Measurements from ENCODE around the gene SATB2. TPM values are rescaled to one million over a fixed set of nuclear protein-coding genes. Genes with fewer than 3 reads are reported as not detected.
A peak's percentile ranks its signal among the peaks of the same experiment; 100 is the strongest.

The SATB2 gene
- total RNA-seq, 1 donor from 2014 or later = 10.1 TPM

DNA sequence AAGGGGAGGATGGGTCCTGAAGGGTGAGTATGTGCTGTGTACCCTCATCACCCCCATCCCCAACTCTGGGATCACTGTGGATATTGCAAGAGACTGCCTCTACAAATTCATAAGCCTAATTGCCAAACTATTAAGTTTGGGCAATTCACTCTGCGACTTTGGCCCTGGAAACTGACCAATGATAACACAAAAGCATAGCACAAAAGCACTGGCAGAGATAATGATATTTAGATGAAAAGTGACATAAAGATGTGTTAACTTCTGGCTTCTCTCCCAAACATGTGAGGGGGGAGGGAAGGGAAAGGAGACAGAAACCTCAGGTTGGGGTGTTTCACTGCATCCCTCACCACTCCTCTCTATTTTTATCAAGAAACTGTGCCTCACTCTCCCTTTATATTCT, 150.3 kb downstream of the SATB2 start:
- no peaks in the 10 kb centered on the region for H3K36me3 Mint-ChIP-seq (ENCODE audit: low read depth)
- H3K9me3 Mint-ChIP-seq = no peaks in the 10 kb centered on the region
- no peak for DNase-seq (ENCODE audit: low read depth, low spot score)
- H3K4me1 Mint-ChIP-seq = peaks cover 20% of the 10 kb centered on the region
- H3K27ac Mint-ChIP-seq (ENCODE audit: unreplicated experiment) = peak overlapping the region; percentile 59
- TF ChIP-seq, protein P1, sequence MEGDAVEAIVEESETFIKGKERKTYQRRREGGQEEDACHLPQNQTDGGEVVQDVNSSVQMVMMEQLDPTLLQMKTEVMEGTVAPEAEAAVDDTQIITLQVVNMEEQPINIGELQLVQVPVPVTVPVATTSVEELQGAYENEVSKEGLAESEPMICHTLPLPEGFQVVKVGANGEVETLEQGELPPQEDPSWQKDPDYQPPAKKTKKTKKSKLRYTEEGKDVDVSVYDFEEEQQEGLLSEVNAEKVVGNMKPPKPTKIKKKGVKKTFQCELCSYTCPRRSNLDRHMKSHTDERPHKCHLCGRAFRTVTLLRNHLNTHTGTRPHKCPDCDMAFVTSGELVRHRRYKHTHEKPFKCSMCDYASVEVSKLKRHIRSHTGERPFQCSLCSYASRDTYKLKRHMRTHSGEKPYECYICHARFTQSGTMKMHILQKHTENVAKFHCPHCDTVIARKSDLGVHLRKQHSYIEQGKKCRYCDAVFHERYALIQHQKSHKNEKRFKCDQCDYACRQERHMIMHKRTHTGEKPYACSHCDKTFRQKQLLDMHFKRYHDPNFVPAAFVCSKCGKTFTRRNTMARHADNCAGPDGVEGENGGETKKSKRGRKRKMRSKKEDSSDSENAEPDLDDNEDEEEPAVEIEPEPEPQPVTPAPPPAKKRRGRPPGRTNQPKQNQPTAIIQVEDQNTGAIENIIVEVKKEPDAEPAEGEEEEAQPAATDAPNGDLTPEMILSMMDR (conservative IDR thresholded peaks at IDR 0.05) = no peak
- H3K4me3 Mint-ChIP-seq = no peak overlapping the region
- no peaks in the 10 kb centered on the region for H3K27me3 Mint-ChIP-seq (ENCODE audit: low read depth)

- H3K36me3 Mint-ChIP-seq (ENCODE audit: low read depth) = no peaks in the 10 kb centered on the region
- H3K4me1 Mint-ChIP-seq = peaks cover 16% of the 10 kb centered on the region
- no peaks in the 10 kb centered on the region for H3K27me3 Mint-ChIP-seq (ENCODE audit: low read depth)
- TF ChIP-seq, protein P1 (conservative IDR thresholded peaks at IDR 0.05) = no peak
- no peak for DNase-seq (ENCODE audit: low read depth, low spot score)
- H3K9me3 Mint-ChIP-seq = no peaks in the 10 kb centered on the region
- no peak overlapping the region for H3K4me3 Mint-ChIP-seq
- no peak overlapping the region for H3K27ac Mint-ChIP-seq (ENCODE audit: unreplicated experiment)
These were observed 151.6 kb downstream of the SATB2 start for GRCh38 chr2:199306116-199306515.

- DNase-seq (ENCODE audit: low read depth, low spot score) = no peak
- Mint-ChIP-seq H3K4me1 (no peaks in the 10 kb centered on the region), H3K4me3 (no peak overlapping the region), H3K27me3 (ENCODE audit: low read depth) (no peaks in the 10 kb centered on the region), H3K27ac (ENCODE audit: unreplicated experiment) (no peak overlapping the region), H3K36me3 (ENCODE audit: low read depth) (no peaks in the 10 kb centered on the region), H3K9me3 (no peaks in the 10 kb centered on the region)
- TF ChIP-seq, protein P1 (conservative IDR thresholded peaks at IDR 0.05) = no peak
These were observed 154.0 kb downstream of the SATB2 start for GRCh38 chr2:199303728-199304177.

- H3K9me3 Mint-ChIP-seq = no peaks in the 10 kb centered on the region
- H3K4me3 Mint-ChIP-seq = no peak overlapping the region
- H3K36me3 Mint-ChIP-seq (ENCODE audit: low read depth) = no peaks in the 10 kb centered on the region
- TF ChIP-seq, protein P1 (conservative IDR thresholded peaks at IDR 0.05) = no peak
- H3K27ac Mint-ChIP-seq (ENCODE audit: unreplicated experiment) = no peak overlapping the region
- H3K4me1 Mint-ChIP-seq = no peaks in the 10 kb centered on the region
- H3K27me3 Mint-ChIP-seq (ENCODE audit: low read depth) = no peaks in the 10 kb centered on the region
- DNase-seq (ENCODE audit: low read depth, low spot score) = no peak
These were observed 154.9 kb downstream of the SATB2 start for GRCh38 chr2:199302851-199303250.

GRCh38 chr2:199288424-199288823, 169.3 kb downstream of the SATB2 start:
- DNase-seq (ENCODE audit: low read depth, low spot score) = no peak
- Mint-ChIP-seq H3K36me3 (ENCODE audit: low read depth) (peaks cover 4% of the 10 kb centered on the region), H3K4me1 (no peaks in the 10 kb centered on the region), H3K27me3 (ENCODE audit: low read depth) (no peaks in the 10 kb centered on the region), H3K4me3 (no peak overlapping the region), H3K27ac (ENCODE audit: unreplicated experiment) (no peak overlapping the region), H3K9me3 (no peaks in the 10 kb centered on the region)
- TF ChIP-seq, protein P1 (conservative IDR thresholded peaks at IDR 0.05) = no peak

DNA sequence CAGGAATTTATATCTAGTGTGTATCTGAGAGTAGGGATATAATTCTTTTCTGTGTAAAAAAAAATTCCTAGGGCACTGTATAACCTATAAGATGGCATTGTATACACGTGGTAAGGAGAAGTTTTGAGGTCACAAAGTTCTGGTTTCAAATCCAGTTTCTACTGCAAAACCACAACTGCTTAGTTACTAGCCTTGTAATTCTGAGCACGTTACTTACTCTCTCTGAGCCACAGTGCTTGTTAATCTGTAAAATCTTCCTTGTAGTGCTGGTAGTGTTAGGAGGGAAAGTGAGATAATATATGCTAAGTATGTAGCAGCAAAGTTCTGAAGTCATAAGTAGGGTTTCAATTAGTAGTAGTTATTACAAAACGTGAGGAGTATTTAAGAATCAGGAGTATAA, 175.4 kb downstream of the SATB2 start:
- Mint-ChIP-seq H3K4me3 (no peak overlapping the region), H3K27ac (ENCODE audit: unreplicated experiment) (no peak overlapping the region), H3K9me3 (peaks cover 3% of the 10 kb centered on the region), H3K4me1 (no peaks in the 10 kb centered on the region), H3K36me3 (ENCODE audit: low read depth) (peaks cover 5% of the 10 kb centered on the region), H3K27me3 (ENCODE audit: low read depth) (no peaks in the 10 kb centered on the region)
- TF ChIP-seq, protein P1 (conservative IDR thresholded peaks at IDR 0.05) = no peak
- no peak for DNase-seq (ENCODE audit: low read depth, low spot score)
